NOMO-1 treated with dmso at 0.1 percent for 144 hours (cell line): ENCODE measurements around the gene PICALM.

Experiments used
- DNase-seq: peaks from one replicate; lab custom pipeline; 2025; ENCODE audit not compliant: unreplicated experiment; lab: John Stamatoyannopoulos, UW

The PICALM gene

GRCh38 chr11:86050196-86050709, 18.6 kb downstream of the PICALM start:
- no peak for DNase-seq

- DNase-seq = peak; percentile 58
Observed at GRCh38 chr11:86047275-86047991, 21.5 kb downstream of the PICALM start.

GRCh38 chr11:86046116-86046515, 22.8 kb downstream of the PICALM start:
- no peak for DNase-seq

GRCh38 chr11:86043765-86044503, 24.9 kb downstream of the PICALM start:
- no peak for DNase-seq

- DNase-seq = peak; percentile 39
Observed at GRCh38 chr11:86041975-86042378, 26.9 kb downstream of the PICALM start.

GRCh38 chr11:86040919-86041850, 27.7 kb downstream of the PICALM start:
- DNase-seq = no peak

- no peak for DNase-seq
Observed at GRCh38 chr11:86039094-86039493, 29.8 kb downstream of the PICALM start.

GRCh38 chr11:86037743-86038142, 31.1 kb downstream of the PICALM start:
- DNase-seq = no peak

GRCh38 chr11:86035920-86036319, 33.0 kb downstream of the PICALM start:
- DNase-seq = no peak

GRCh38 chr11:86035164-86035563, 33.7 kb downstream of the PICALM start:
- no peak for DNase-seq

GRCh38 chr11:86034710-86035109, 34.2 kb downstream of the PICALM start:
- DNase-seq = no peak

GRCh38 chr11:86021377-86021776, 47.5 kb downstream of the PICALM start:
- DNase-seq = no peak

- no peak for DNase-seq
Observed at GRCh38 chr11:86018249-86018648, 50.6 kb downstream of the PICALM start.

GRCh38 chr11:86016451-86016850, 52.4 kb downstream of the PICALM start:
- DNase-seq = no peak

GRCh38 chr11:86015699-86016098, 53.2 kb downstream of the PICALM start:
- no peak for DNase-seq

GRCh38 chr11:86014221-86014620, 54.7 kb downstream of the PICALM start:
- no peak for DNase-seq

- no peak for DNase-seq
Observed at GRCh38 chr11:86013713-86014112, 55.2 kb downstream of the PICALM start.

GRCh38 chr11:86011175-86011574, 57.7 kb downstream of the PICALM start:
- no peak for DNase-seq

- DNase-seq = no peak
Observed at GRCh38 chr11:86003654-86004053, 65.2 kb downstream of the PICALM start.

GRCh38 chr11:86002431-86002830, 66.5 kb downstream of the PICALM start:
- DNase-seq = no peak

GRCh38 chr11:85991508-85991907, 77.4 kb downstream of the PICALM start:
- no peak for DNase-seq
